HL-60 (cell line): Measurements from ENCODE around the gene ANXA2.
"Not testable (repeated sequence)": the region's sequence is repeated elsewhere in the genome, so short reads cannot be mapped to it uniquely, and the experiment has no call there.

Experiments used
- DNase-seq, 2 experiments: peaks; one replicate each; pipeline ENCODE4 v3.0.0-alpha.2; 2010 to 2020; ENCODE audit warnings: low read depth in 1 of 2, low spot score in 1 of 2
- H3K27ac ChIP-seq: fragments of 250-450 bp; sonication (Bioruptor Pico); replicated peaks from 2 replicates; pipeline ENCODE4 v1.5.1; 2020; ENCODE audit warnings: mild to moderate bottlenecking, moderate library complexity
- H3K27me3 ChIP-seq: fragments of 250-450 bp; sonication (Bioruptor Pico); 2 replicates; pipeline ENCODE4 v1.5.1; 2021; ENCODE audit warnings: mild to moderate bottlenecking, moderate library complexity; ENCODE audit not compliant: insufficient read depth, poor library complexity, severe bottlenecking
- H3K4me3 ChIP-seq: replicated peaks from 2 replicates; pipeline ENCODE4 v1.5.1; 2011; ENCODE audit warnings: mild to moderate bottlenecking, control low read depth, low read length; ENCODE audit not compliant: insufficient read depth
- CTCF ChIP-seq: IDR thresholded peaks from one replicate; pipeline ENCODE4 v1.5.1; 2011; ENCODE audit warnings: low read length, control low read depth, inconsistent platforms; ENCODE audit not compliant: insufficient read depth
- GABPA ChIP-seq: IDR thresholded peaks from 2 replicates; pipeline ENCODE4 v1.6.1; 2012; ENCODE audit warnings: low read depth
- POLR2AphosphoS5 ChIP-seq: IDR thresholded peaks from 2 replicates; pipeline ENCODE4 v1.6.1; 2012; ENCODE audit warnings: low read depth
- REST ChIP-seq: IDR thresholded peaks from 2 replicates; pipeline ENCODE4 v1.6.1; 2012; ENCODE audit warnings: low read depth; ENCODE audit not compliant: insufficient replicate concordance
- SPI1 ChIP-seq: IDR thresholded peaks from 2 replicates; pipeline ENCODE4 v1.6.1; 2012; ENCODE audit warnings: low read depth, mild to moderate bottlenecking, borderline replicate concordance

ANXA2 gene

GRCh38 chr15:60406513-60407414 is 9.0 kb upstream of the ANXA2 start:
- no peak overlapping the region for H3K27ac ChIP-seq

GRCh38 chr15:60405399-60405798 is 7.6 kb upstream of the ANXA2 start:
- TF ChIP-seq SPI1 (no peak), REST (no peak), GABPA (no peak), CTCF (no peak), POLR2AphosphoS5 (no peak)
- DNase-seq: no peak
- no peak overlapping the region for H3K27ac ChIP-seq
- H3K27me3 ChIP-seq: no peaks in the 10 kb centered on the region
- no peak overlapping the region for H3K4me3 ChIP-seq

More at GRCh38 chr15:60406513-60407414, 9.0 kb upstream of the ANXA2 start:
- DNase-seq: no peak
- no peak overlapping the region for H3K4me3 ChIP-seq
- no peaks in the 10 kb centered on the region for H3K27me3 ChIP-seq
- TF ChIP-seq CTCF (no peak), SPI1 (no peak), POLR2AphosphoS5 (no peak), REST (no peak), GABPA (no peak)

GRCh38 chr15:60404351-60404750 is 6.6 kb upstream of the ANXA2 start:
- not testable (repeated sequence) for H3K27me3 ChIP-seq, DNase-seq, H3K27ac ChIP-seq, H3K4me3 ChIP-seq

- peaks cover 15% of the 10 kb centered on the region for H3K27me3 ChIP-seq
- H3K4me3 ChIP-seq: no peak overlapping the region
- no peak overlapping the region for H3K27ac ChIP-seq
- DNase-seq: no peak
- TF ChIP-seq POLR2AphosphoS5: no peak
- no peak for TF ChIP-seq CTCF
- TF ChIP-seq GABPA: no peak
- TF ChIP-seq REST: no peak
- TF ChIP-seq SPI1: no peak
These were observed 3.2 kb upstream of the ANXA2 start for GRCh38 chr15:60400944-60401343.
